Spinal cord (tissue), 10 donors: ENCODE measurements around the gene XYLT1. TPM values are rescaled to one million over a fixed set of nuclear protein-coding genes. Genes with fewer than 3 reads are reported as not detected.

Experiments
- DNase-seq, 6 donors: peaks; one replicate each; pipeline versions ENCODE4 v3.0.0 to v3.0.0-alpha.2; 2013 to 2015; ENCODE audit warnings: low spot score in 6 of 6, low read depth in 4 of 6
- H3K27ac ChIP-seq: one replicate; pipeline ENCODE4 v1.5.1; 2013; ENCODE audit warnings: low read depth, low read length, control low read depth
- H3K27me3 ChIP-seq: one replicate; pipeline ENCODE4 v1.6.1; 2013; ENCODE audit warnings: low read length; ENCODE audit not compliant: control insufficient read depth, insufficient read depth
- H3K36me3 ChIP-seq: one replicate; pipeline ENCODE4 v1.6.1; 2013; ENCODE audit warnings: low read length; ENCODE audit not compliant: control insufficient read depth, insufficient read depth
- H3K4me1 ChIP-seq: one replicate; pipeline ENCODE4 v1.6.1; 2013; ENCODE audit warnings: low read length; ENCODE audit not compliant: control insufficient read depth, insufficient read depth
- H3K4me3 ChIP-seq: one replicate; pipeline ENCODE4 v1.5.1; 2013; ENCODE audit warnings: low read depth, low read length, control low read depth
- H3K9me3 ChIP-seq: one replicate; pipeline ENCODE4 v1.6.1; 2013; ENCODE audit warnings: low read length; ENCODE audit not compliant: control insufficient read depth, insufficient read depth
- WGBS: methylation state at CpG from one replicate; pipeline ENCODE4 v1.1.5; 2013; ENCODE audit warnings: missing lambda C conversion rate; ENCODE audit not compliant: insufficient coverage; 5-methylcytosine and 5-hydroxymethylcytosine counted together
- polyA plus RNA-seq, 2 donors: library from polyadenylated mRNA; unstranded; fragments of 120-200 nt; gene quantifications; one replicate each; pipeline ENCODE4 v1.2.1, GENCODE V29; 2013; ENCODE audit not compliant: insufficient read length in 2 of 2
- total RNA-seq, 2 donors: library from RNA; depleted of rRNA in 1 of 2; stranded (reverse); fragments of 120-200 nt in 1 of 2; fragments of >200 nt in 1 of 2; gene quantifications; one replicate each; pipeline versions ENCODE4 v1.2.3 to v1.2.4, GENCODE V29; 2013 to 2014
- donor health status: healthy.

XYLT1 gene
- total and polyA plus RNA-seq, 4 donors, result 13.0 to 17.0 (median 15.2) TPM

DNA sequence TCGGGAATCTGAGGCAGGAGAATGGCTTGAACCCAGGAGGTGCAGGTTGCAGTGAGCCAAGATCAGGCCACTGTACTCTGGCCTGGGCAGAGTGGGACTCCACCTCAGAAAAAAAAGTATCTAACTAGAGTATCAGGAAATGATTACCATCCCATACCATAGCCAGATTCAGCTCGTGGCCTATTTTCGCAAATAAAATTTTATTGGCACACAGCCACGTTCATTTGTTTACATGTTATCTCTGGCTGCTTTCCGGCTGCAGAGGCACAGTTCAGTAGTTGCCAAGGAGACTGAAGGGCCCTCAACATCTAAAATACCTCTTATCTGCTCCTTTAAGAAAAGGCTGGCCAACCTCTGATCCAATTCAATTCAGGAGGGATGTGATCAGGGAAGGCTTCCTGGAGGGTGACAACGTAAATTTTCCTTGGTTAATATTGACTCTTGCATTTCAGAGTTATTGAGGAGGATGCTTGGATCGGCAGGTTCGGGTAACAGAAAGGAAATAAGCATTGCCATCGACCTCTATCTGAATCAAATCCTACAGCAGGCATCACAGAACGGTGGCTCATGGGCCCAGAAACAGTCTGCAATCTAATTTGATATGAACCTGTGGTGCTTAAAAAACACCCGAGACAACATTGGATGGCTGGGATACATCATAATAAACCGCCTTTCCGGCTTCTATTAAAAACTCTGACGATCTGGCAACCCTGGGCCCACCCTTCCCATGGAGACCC is 73.8 kb downstream of the XYLT1 start:
- Histone ChIP-seq H3K9me3 (no peaks in the 10 kb centered on the region), H3K4me3 (no peak overlapping the region), H3K27ac (no peak overlapping the region), H3K36me3 (no peaks in the 10 kb centered on the region), H3K27me3 (no peaks in the 10 kb centered on the region), H3K4me1 (peaks cover 19% of the 10 kb centered on the region)
- DNase-seq, result peak in 2 of 6 donors; percentile 66 to 81
- 57% methylated on average over 8 of the region's 14 CpGs for WGBS

- Histone ChIP-seq H3K36me3 (no peaks in the 10 kb centered on the region), H3K4me3 (no peak overlapping the region), H3K27me3 (no peaks in the 10 kb centered on the region), H3K27ac (no peak overlapping the region), H3K9me3 (no peaks in the 10 kb centered on the region), H3K4me1 (peaks cover 19% of the 10 kb centered on the region)
- DNase-seq, result no peak
- WGBS, result 46% methylated on average over 9 of the region's 9 CpGs
Measured at GRCh38 chr16:17395849-17396480, 74.8 kb downstream of the XYLT1 start.

- H3K36me3 ChIP-seq, result no peaks in the 10 kb centered on the region
- no peaks in the 10 kb centered on the region for H3K27me3 ChIP-seq
- H3K27ac ChIP-seq, result no peak overlapping the region
- no peaks in the 10 kb centered on the region for H3K9me3 ChIP-seq
- 83% methylated on average over 1 of the region's 5 CpGs for WGBS
- H3K4me1 ChIP-seq, result peaks cover 16% of the 10 kb centered on the region
- DNase-seq, result no peak
- H3K4me3 ChIP-seq, result no peak overlapping the region
Measured at GRCh38 chr16:17392857-17393692, 77.7 kb downstream of the XYLT1 start.

DNA sequence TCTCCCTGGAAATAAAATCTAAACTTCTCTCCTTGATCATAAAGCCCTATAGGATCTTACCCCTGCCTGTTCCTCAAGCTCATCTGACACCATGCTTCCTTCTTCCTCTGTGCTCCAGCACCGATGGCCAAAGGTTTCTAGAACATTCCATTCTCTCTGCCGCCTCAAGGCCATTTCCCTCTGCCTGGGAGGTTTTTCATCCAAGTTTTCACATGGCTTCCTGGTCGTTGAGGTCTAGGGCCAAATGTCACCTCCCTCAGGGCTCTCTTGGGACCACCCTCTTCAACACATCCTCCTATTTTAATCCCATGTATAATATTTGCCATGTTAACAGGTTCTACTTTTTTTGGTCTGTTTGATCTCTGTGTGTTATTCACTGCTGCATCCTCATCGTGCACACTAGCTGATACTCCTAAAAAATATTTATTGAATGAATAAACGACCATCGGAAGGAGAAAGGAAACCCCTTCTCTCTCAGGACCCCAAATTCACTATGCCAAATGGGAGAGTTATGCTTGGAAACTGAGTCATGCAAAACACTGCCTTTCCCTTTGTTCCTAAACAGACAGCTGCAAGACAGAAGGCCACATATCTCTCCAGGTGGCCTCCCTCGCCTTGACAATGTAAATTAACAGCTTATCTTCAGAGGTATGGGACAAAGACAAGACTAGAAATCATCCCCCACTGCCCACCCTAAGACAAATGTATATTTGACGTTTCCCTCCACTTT is 78.5 kb downstream of the XYLT1 start:
- H3K9me3 ChIP-seq, result no peaks in the 10 kb centered on the region
- H3K27ac ChIP-seq, result no peak overlapping the region
- no peak for DNase-seq
- H3K4me3 ChIP-seq, result no peak overlapping the region
- WGBS, result 95% methylated on average over 2 of the region's 8 CpGs
- H3K27me3 ChIP-seq, result no peaks in the 10 kb centered on the region
- no peaks in the 10 kb centered on the region for H3K36me3 ChIP-seq
- peaks cover 14% of the 10 kb centered on the region for H3K4me1 ChIP-seq

DNA sequence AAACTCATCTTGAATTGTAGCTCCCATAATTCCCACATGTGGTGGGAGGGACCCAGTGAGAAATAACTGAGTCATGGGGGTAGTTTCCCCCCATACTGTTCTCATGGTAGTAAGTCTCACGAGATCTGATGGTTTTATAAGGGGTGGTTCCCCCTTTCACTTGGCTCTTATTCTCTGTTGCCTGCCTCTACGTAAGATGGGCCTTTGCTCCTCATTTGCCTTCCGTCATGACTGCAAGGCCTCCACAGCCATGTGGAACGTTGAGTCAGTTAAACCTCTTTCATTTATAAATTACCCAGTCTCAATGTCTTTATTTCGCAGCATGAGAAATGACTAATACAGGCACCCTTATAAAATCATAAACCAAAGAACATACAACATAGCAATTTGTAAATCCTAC is 79.0 kb downstream of the XYLT1 start:
- WGBS, result 96% methylated on average over 4 of the region's 5 CpGs
- no peaks in the 10 kb centered on the region for H3K9me3 ChIP-seq
- H3K4me1 ChIP-seq, result peaks cover 12% of the 10 kb centered on the region
- no peaks in the 10 kb centered on the region for H3K27me3 ChIP-seq
- no peak overlapping the region for H3K4me3 ChIP-seq
- H3K27ac ChIP-seq, result no peak overlapping the region
- no peaks in the 10 kb centered on the region for H3K36me3 ChIP-seq
- no peak for DNase-seq

DNA sequence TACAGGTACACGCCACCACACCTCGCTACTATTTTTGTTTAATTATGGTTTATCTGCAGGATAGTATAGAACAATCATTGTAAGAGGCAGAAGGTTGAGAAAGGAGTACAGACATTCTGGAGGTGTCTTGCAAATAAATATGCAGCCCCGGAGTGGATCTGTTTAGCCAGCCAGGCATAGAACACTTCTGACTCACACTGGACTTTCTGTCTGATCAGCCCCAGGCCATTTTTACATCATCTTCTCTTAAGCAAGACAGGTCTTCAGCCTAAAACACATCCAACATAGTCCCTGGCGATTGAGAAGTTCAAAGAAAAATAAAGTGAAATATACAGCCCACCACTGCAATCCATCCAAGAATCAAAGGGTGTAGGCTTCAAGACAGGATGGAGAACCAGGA is 81.4 kb downstream of the XYLT1 start:
- Histone ChIP-seq H3K4me1 (peaks cover 5% of the 10 kb centered on the region), H3K9me3 (no peaks in the 10 kb centered on the region), H3K4me3 (no peak overlapping the region), H3K27ac (no peak overlapping the region), H3K36me3 (no peaks in the 10 kb centered on the region), H3K27me3 (no peaks in the 10 kb centered on the region)
- no peak for DNase-seq
- no CpG with 5 or more reads among the region's 4 CpGs for WGBS

- H3K27ac ChIP-seq, result no peak overlapping the region
- H3K4me3 ChIP-seq, result no peak overlapping the region
- peaks cover 5% of the 10 kb centered on the region for H3K4me1 ChIP-seq
- H3K9me3 ChIP-seq, result no peaks in the 10 kb centered on the region
- WGBS, result 79% methylated on average over 3 of the region's 4 CpGs
- H3K36me3 ChIP-seq, result no peaks in the 10 kb centered on the region
- DNase-seq, result peak in 1 of 6 donors; percentile 44
- no peaks in the 10 kb centered on the region for H3K27me3 ChIP-seq
Measured at GRCh38 chr16:17387256-17387655, 83.5 kb downstream of the XYLT1 start.

DNA sequence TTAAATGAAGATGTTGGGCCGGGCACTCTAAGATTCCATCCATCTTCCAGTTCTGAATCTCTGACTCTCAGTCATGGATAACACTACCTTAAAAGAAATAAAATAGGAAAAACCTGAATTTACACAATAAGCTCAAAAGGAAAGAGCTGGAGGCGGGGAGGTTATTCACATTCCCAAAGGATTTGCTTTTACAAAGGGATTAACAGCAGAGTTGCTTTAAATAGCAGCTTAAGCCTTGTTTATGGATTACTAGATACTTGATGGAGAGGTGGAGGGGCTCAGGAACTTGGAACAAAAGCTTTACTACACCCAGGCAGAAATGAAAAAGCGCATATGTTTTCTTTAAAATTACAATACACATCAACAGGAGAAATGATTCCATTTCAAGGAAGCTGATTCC is 84.5 kb downstream of the XYLT1 start:
- H3K27me3 ChIP-seq, result no peaks in the 10 kb centered on the region
- no peak overlapping the region for H3K27ac ChIP-seq
- WGBS, result 80% methylated on average over 1 of the region's 3 CpGs

GRCh38 chr16:17384471-17384870 is 86.3 kb downstream of the XYLT1 start:
- no peaks in the 10 kb centered on the region for H3K9me3 ChIP-seq
- no CpG with 5 or more reads among the region's 5 CpGs for WGBS
- no peaks in the 10 kb centered on the region for H3K27me3 ChIP-seq
- H3K4me1 ChIP-seq, result peaks cover 4% of the 10 kb centered on the region
- no peak for DNase-seq
- H3K36me3 ChIP-seq, result no peaks in the 10 kb centered on the region
- H3K27ac ChIP-seq, result no peak overlapping the region
- H3K4me3 ChIP-seq, result no peak overlapping the region

More for the DNA sequence above, 84.5 kb downstream of the XYLT1 start:
- Histone ChIP-seq H3K36me3 (no peaks in the 10 kb centered on the region), H3K4me3 (no peak overlapping the region), H3K4me1 (peaks cover 5% of the 10 kb centered on the region), H3K9me3 (no peaks in the 10 kb centered on the region)
- DNase-seq, result no peak
